OCI-LY7 (cell line): ENCODE data around the gene IMMT. TPM values are rescaled to one million over a fixed set of nuclear protein-coding genes. Genes with fewer than 3 reads are reported as not detected.
A peak's percentile ranks its signal among the peaks of the same experiment; 100 is the strongest.
"Not testable (repeated sequence)": the region's sequence is repeated elsewhere in the genome, so short reads cannot be mapped to it uniquely, and the experiment has no call there.

ENCODE experiments used
- Bru-seq: library from RNA; stranded (reverse); fragments of 400-500 nt; gene quantifications from one replicate; lab custom pipeline; 2021; lab: Mats Ljungman, UMichigan
- BruChase-seq, 2 experiments: library from RNA; stranded (reverse); fragments of 400-500 nt; gene quantifications; one replicate each; lab custom pipeline; 2021; lab: Mats Ljungman, UMichigan
- BruUV-seq: library from RNA; stranded (reverse); fragments of 400-500 nt; replicated peaks from 2 replicates; lab custom pipeline; 2021; lab: Mats Ljungman, UMichigan
- CTCF ChIA-PET: fragments of 300-600 bp; sonication (Branson Sonifier 250); formaldehyde crosslinking; loops from one replicate; lab custom pipeline; 2022; ENCODE audit warnings: antibody characterized with exemption; ENCODE audit not compliant: unreplicated experiment; lab: Charles Lee
- POLR2A ChIA-PET: fragments of 300-600 bp; sonication (Branson Sonifier 250); formaldehyde crosslinking; loops from one replicate; lab custom pipeline; 2022; ENCODE audit warnings: antibody characterized with exemption; lab: Charles Lee
- DNase-seq: peaks from one replicate; pipeline ENCODE4 v3.0.0-alpha.2; 2015; ENCODE audit warnings: low spot score
- H2AFZ ChIP-seq: fragments of 200-600 bp; sonication (generic), shearing (Covaris generic); 2 replicates; pipeline ENCODE4 v1.6.1; 2014; ENCODE audit warnings: mild to moderate bottlenecking, antibody characterized with exemption, low read length, moderate library complexity
- H3K27ac ChIP-seq: fragments of 200-600 bp; sonication (generic); 2 replicates; pipeline ENCODE4 v1.5.1; 2014; ENCODE audit warnings: mixed run types, low read depth, mild to moderate bottlenecking, moderate library complexity, low read length, inconsistent platforms; ENCODE audit not compliant: poor library complexity, severe bottlenecking
- H3K36me3 ChIP-seq: fragments of 200-600 bp; sonication (generic); 2 replicates; pipeline ENCODE4 v1.6.1; 2014; ENCODE audit warnings: mild to moderate bottlenecking, antibody characterized with exemption, low read length, moderate library complexity, mixed read lengths; ENCODE audit not compliant: insufficient read depth
- H3K4me1 ChIP-seq: fragments of 200-600 bp; sonication (generic); 2 replicates; pipeline ENCODE4 v1.5.1; 2014; ENCODE audit warnings: mild to moderate bottlenecking, low read length; ENCODE audit not compliant: insufficient read depth, poor library complexity, severe bottlenecking
- H3K4me2 ChIP-seq: fragments of 200-600 bp; sonication (generic); 2 replicates; pipeline ENCODE4 v1.6.1; 2014; ENCODE audit warnings: mild to moderate bottlenecking, low read length
- H3K4me3 ChIP-seq: fragments of 200-600 bp; sonication (generic); 2 replicates; pipeline ENCODE4 v1.5.1; 2014; ENCODE audit warnings: mild to moderate bottlenecking, low read depth, low read length; ENCODE audit not compliant: poor library complexity, severe bottlenecking
- H3K79me2 ChIP-seq: fragments of 200-600 bp; sonication (generic); 2 replicates; pipeline ENCODE4 v1.6.1; 2016; ENCODE audit warnings: low read depth, mild to moderate bottlenecking, low read length, moderate library complexity, mixed read lengths; ENCODE audit not compliant: insufficient read depth
- H3K9me2 ChIP-seq: fragments of 200-600 bp; sonication (generic); 2 replicates; pipeline ENCODE4 v1.6.1; 2016; ENCODE audit warnings: mild to moderate bottlenecking, low read length, mixed read lengths; ENCODE audit not compliant: insufficient read depth
- H3K9me3 ChIP-seq: fragments of 200-600 bp; sonication (generic); 2 replicates; pipeline ENCODE4 v1.6.1; 2014; ENCODE audit warnings: mild to moderate bottlenecking, mixed run types, low read length, mixed read lengths
- H4K20me1 ChIP-seq: fragments of 200-600 bp; sonication (generic); 2 replicates; pipeline ENCODE4 v1.6.1; 2014; ENCODE audit warnings: mild to moderate bottlenecking, antibody characterized with exemption, low read length, moderate library complexity, mixed read lengths; ENCODE audit not compliant: insufficient read depth
- EZH2phosphoT487 ChIP-seq: fragments of 200-600 bp; sonication (generic); IDR thresholded peaks from 2 replicates; pipeline ENCODE4 v1.6.1; 2018; ENCODE audit warnings: low read depth, borderline replicate concordance, mild to moderate bottlenecking, mixed run types, antibody characterized with exemption, low read length, moderate library complexity, mixed read lengths
- intact Hi-C: fragments of 100-400 bp; cut with micrococcal nuclease; formaldehyde crosslinking; loops from one replicate; pipeline ENCODE4 v1.10.0; 2022; ENCODE audit not compliant: unreplicated experiment
- long read RNA-seq: library from polyadenylated mRNA; stranded (forward); transcript quantifications from one replicate; pipeline ENCODE4 v2.0.0, GENCODE V29; 2022
- total RNA-seq, 2 experiments: library from RNA; depleted of rRNA in 1 of 2; stranded (reverse); fragments of >200 nt in 1 of 2; shearing (Covaris generic) in 1 of 2; gene quantifications; 2 replicates each; pipeline ENCODE4 v1.2.3, GENCODE V29; 2014 to 2022
- TF ChIP-seq, protein P1 (sequence below): fragments of 200-600 bp; sonication (generic); conservative IDR thresholded peaks from 2 replicates; pipeline ENCODE4 v1.5.1; 2014; ENCODE audit warnings: mild to moderate bottlenecking, antibody characterized with exemption, low read length, moderate library complexity, mixed read lengths

Gene IMMT
- total RNA-seq (2014; rRNA removed; shearing (Covaris generic)) (77.3 and 82.1 TPM in 2 replicates), total RNA-seq (2022) (121 and 128 TPM in 2 replicates), Bru-seq, nascent RNA (percentile 89 among the genes with signal in this experiment), BruChase-seq, experiment 1, labeled RNA remaining after a 6-hour chase (percentile 88 among the genes with signal in this experiment), BruChase-seq, experiment 2, labeled RNA remaining after a 2-hour chase (percentile 86 among the genes with signal in this experiment)
- long read RNA-seq, partial matches to known transcripts = 6 of 14 reads
- long read RNA-seq, other reads (novel, unspliced or antisense) = 7 of 14 reads

- Histone ChIP-seq H2AFZ (peak within 1 kb of the TSS; percentile 61), H3K4me1 (peaks cover 42% of the 10 kb centered on the region), H3K9me2 (no peaks in the 10 kb centered on the region), H4K20me1 (peaks cover 21% of the 10 kb centered on the region), H3K4me2 (peak within 1 kb of the TSS; percentile 92), H3K79me2 (peaks cover 72% of the 10 kb centered on the region), H3K27ac (peak within 1 kb of the TSS; percentile 94), H3K9me3 (no peaks in the 10 kb centered on the region), H3K4me3 (peak within 1 kb of the TSS; percentile 95), H3K36me3 (peaks cover 25% of the 10 kb centered on the region)
- ChIA-PET POLR2A (interaction anchor here (0.8 to 2.4 kb wide), 8 partner anchors 10 to 246 kb away, joined by 3 to 14 read pairs (median 4); partner anchors contain the start of gene KDM3A), CTCF (no interaction called here)
- DNase-seq = peak; percentile 96
- intact Hi-C loops = loop anchor here (2.0 kb wide), 1 partner anchor 246 kb away; the partner anchor contains the start of gene KDM3A
- TF ChIP-seq EZH2phosphoT487 = no peak
- TF ChIP-seq, protein P1, sequence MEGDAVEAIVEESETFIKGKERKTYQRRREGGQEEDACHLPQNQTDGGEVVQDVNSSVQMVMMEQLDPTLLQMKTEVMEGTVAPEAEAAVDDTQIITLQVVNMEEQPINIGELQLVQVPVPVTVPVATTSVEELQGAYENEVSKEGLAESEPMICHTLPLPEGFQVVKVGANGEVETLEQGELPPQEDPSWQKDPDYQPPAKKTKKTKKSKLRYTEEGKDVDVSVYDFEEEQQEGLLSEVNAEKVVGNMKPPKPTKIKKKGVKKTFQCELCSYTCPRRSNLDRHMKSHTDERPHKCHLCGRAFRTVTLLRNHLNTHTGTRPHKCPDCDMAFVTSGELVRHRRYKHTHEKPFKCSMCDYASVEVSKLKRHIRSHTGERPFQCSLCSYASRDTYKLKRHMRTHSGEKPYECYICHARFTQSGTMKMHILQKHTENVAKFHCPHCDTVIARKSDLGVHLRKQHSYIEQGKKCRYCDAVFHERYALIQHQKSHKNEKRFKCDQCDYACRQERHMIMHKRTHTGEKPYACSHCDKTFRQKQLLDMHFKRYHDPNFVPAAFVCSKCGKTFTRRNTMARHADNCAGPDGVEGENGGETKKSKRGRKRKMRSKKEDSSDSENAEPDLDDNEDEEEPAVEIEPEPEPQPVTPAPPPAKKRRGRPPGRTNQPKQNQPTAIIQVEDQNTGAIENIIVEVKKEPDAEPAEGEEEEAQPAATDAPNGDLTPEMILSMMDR = no peak
- BruUV-seq = no TSS peak
These were observed at the start of gene IMMT for GRCh38 chr2:86195055-86195807. IMMT (minus strand) TSS chr2:86195462; CDS start chr2:86195382, 80 bp downstream.

DNA sequence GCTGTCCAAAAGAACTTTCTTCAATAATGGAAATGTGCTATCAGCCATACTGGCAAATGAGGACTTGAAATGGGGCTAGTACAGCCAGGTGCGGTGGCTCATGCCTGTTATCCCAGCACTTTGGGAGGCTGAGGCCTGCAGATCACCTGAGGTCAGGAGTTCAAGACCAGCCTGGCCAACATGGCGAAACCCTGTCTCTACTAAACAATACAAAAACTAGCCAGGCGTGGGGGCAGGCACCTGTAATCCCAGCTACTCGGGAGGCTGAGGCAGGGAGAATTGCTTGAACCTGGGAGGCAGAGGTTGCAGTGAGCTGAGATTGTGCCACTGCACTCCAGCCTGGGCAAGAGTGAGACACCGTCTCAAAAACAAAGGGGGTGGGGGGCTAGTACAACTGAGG, 49.5 kb upstream of the IMMT start:
- H3K9me3 ChIP-seq, DNase-seq, H3K4me2 ChIP-seq, H3K36me3 ChIP-seq, H3K4me3 ChIP-seq, BruUV-seq, H3K79me2 ChIP-seq, CTCF ChIA-PET, H3K9me2 ChIP-seq, H2AFZ ChIP-seq, H3K27ac ChIP-seq, H4K20me1 ChIP-seq: not testable (repeated sequence)
- intact Hi-C loops = loop anchor here (5.0 kb wide), 1 partner anchor 123 kb away; no protein-coding TSS in a partner anchor
- POLR2A ChIA-PET = interaction anchor here (0.8 kb wide), 1 partner anchor 16 kb away, joined by 3 read pairs; no protein-coding TSS in a partner anchor
- peaks cover 46% of the 10 kb centered on the region for H3K4me1 ChIP-seq

DNA sequence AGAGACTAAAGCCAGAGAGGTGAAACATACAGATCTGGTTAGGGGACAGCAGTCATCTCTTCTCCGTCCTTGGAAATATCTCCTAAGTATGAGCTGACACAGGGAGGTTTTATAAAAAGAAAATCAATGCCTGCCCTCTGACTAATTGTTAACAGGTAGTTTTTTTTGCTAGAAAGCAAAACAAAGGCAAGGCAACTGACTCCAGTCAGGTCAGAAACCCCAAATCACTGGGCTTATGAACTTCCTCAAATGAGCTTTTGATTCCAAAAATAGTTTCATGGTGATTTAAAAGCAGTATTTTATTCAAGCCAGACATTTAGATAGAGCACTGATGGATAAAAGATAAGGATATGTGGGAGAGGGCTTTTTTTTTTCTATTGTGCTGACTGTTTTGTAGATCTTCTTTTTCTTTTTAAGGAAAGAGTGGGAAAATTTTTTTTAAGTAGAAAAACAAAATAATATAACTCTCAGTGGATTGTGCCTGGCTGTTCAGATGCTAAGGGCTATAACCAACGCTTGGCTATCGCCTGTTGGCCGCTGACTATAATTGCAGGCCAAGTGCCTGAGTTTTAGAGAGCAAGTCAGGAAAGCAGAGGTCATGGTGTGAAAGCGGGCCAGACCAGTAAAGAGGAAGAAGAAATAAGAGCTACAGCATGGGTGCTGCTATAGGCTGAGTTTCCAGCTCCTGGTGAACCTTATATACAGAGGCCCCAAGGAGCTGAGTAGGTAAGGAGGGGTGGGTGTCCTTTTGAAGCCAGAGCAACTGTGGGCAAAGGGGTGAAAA, 48.9 kb upstream of the IMMT start:
- ChIA-PET POLR2A (interaction anchor here (0.6 to 1.1 kb wide), 3 partner anchors 15 to 198 kb away, joined by 3 to 4 read pairs (median 3); no protein-coding TSS in a partner anchor), CTCF (interaction anchor here (0.5 kb wide), 1 partner anchor 27 kb away, joined by 3 read pairs; no protein-coding TSS in a partner anchor)
- no peaks in the 10 kb centered on the region for H3K79me2 ChIP-seq
- no peak overlapping the region for H2AFZ ChIP-seq
- H3K36me3 ChIP-seq = no peaks in the 10 kb centered on the region
- DNase-seq = peak; percentile 62
- no peaks in the 10 kb centered on the region for H4K20me1 ChIP-seq
- H3K9me2 ChIP-seq = no peaks in the 10 kb centered on the region
- peaks cover 43% of the 10 kb centered on the region for H3K4me1 ChIP-seq
- no peak overlapping the region for H3K4me3 ChIP-seq
- H3K27ac ChIP-seq = no peak overlapping the region
- no TSS peak for BruUV-seq
- TF ChIP-seq, protein P1 = peak; percentile 41; the same call in 1 of the 2 replicates
- TF ChIP-seq EZH2phosphoT487 = no peak
- no peaks in the 10 kb centered on the region for H3K9me3 ChIP-seq
- intact Hi-C loops = loop anchor here (5.0 kb wide), 1 partner anchor 123 kb away; no protein-coding TSS in a partner anchor
- peak overlapping the region; percentile 25 for H3K4me2 ChIP-seq
